H1 (cell line): Measurements from ENCODE around the gene TTC32. TPM values are rescaled to one million over a fixed set of nuclear protein-coding genes. Genes with fewer than 3 reads are reported as not detected.

ENCODE experiments used
- ATF2 ChIP-seq: IDR thresholded peaks from 2 replicates; pipeline ENCODE4 v1.6.1; 2012; ENCODE audit warnings: low read length, inconsistent platforms
- polyA plus RNA-seq, 7 experiments: library from polyadenylated mRNA; depleted of rRNA in 3 of 7; stranded (reverse) in 5 of 7; unstranded in 2 of 7; fragments of >200 nt in 5 of 7; fragments of 200-250 nt in 2 of 7; gene quantifications; 1 replicate in 5 of 7; 2 replicates in 1 of 7; 4 replicates in 1 of 7; pipeline versions ENCODE4 v1.2.1 to v1.2.3, GENCODE V29; 2011 to 2013; ENCODE audit warnings: missing spikeins in 2 of 7, mixed read lengths in 2 of 7
- total RNA-seq: library from RNA; stranded (reverse); fragmentation: NEBNext Ultra II Directional; extraction: Animal tissue kit (Norgen Biotek cat#: 25700); gene quantifications from 2 replicates; pipeline ENCODE4 v1.2.1, GENCODE V29; 2021

The TTC32 gene
- total and polyA plus RNA-seq, 2 of the 8 experiments (the other 6 are each of a cell fraction or from before 2014, with no cell fraction given): 6.8 to 8.7 TPM

GRCh38 chr2:19888831-19889230 is 13.0 kb downstream of the TTC32 start (continued):
- TF ChIP-seq ATF2: no peak
